ENCODE measurements around the gene NMT1.

The NMT1 gene

DNA sequence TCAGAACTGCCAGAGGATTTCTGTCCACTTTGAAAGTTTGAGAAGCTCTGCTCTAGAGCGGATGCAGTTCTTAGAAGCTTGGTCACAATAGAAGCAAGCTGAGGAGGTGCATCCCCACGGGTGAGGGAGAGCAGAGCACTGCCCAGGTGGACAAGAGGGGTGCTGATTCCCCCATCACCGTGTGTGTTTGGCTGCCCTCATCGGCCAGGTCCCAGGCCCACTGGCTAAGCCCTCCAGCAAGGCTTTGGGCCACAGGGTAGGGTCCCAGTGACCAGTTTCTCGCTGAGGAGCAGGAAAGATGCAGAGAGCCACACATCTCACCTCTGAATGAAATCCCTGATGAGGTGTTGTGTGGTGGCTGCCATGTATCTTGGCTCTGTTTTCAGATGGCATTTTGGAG is 26.9 kb downstream of the NMT1 start:
- no peaks in the 10 kb centered on the region for H3K27me3 ChIP-seq (ENCODE audit: low read depth, low read length)
- no peaks in the 10 kb centered on the region for H3K9me3 ChIP-seq (ENCODE audit: control insufficient read depth in 1 of 2, low read length in 2 of 2)
- H3K4me3 ChIP-seq (ENCODE audit: low read depth in 1 of 2, low read length in 2 of 2): no peak overlapping the region
- H3K4me1 ChIP-seq (ENCODE audit: control insufficient read depth in 1 of 2, insufficient read depth in 2 of 2, low read length in 2 of 2): peaks cover under 1 to 17% of the 10 kb centered on the region in 2 donors
- peaks cover 49 to 53% of the 10 kb centered on the region in 2 donors for H3K36me3 ChIP-seq (ENCODE audit: control insufficient read depth in 1 of 2, insufficient read depth in 2 of 2, low read length in 2 of 2)
- H3K27ac ChIP-seq (ENCODE audit: low read length): no peak overlapping the region

DNA sequence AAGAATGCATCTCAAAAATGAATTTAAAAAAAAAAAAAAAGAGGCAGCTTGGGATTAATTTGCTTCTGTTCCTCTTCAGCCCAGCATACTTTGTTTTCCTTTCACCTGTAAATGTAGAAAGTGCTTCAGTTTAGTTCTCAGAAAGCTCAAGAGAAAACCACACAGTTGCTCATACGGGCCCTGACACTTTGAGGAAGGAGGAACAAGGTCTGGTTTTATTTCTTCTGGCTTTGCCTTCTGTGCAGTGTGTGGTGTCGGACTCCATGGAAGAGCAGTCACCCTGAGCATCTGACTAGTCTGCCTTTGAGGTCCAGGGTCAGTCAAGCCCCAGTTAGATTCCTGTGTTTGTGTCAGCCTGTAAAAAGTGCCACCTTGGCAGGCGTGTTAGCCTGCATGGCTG is 27.6 kb downstream of the NMT1 start:
- peaks cover 46 to 49% of the 10 kb centered on the region in 2 donors for H3K36me3 ChIP-seq (ENCODE audit: control insufficient read depth in 1 of 2, insufficient read depth in 2 of 2, low read length in 2 of 2)
- H3K4me3 ChIP-seq (ENCODE audit: low read depth in 1 of 2, low read length in 2 of 2): no peak overlapping the region
- no peaks in the 10 kb centered on the region for H3K27me3 ChIP-seq (ENCODE audit: low read depth, low read length)
- H3K9me3 ChIP-seq (ENCODE audit: control insufficient read depth in 1 of 2, low read length in 2 of 2): no peaks in the 10 kb centered on the region
- no peak overlapping the region for H3K27ac ChIP-seq (ENCODE audit: low read length)
- H3K4me1 ChIP-seq (ENCODE audit: control insufficient read depth in 1 of 2, insufficient read depth in 2 of 2, low read length in 2 of 2): peaks cover 8 to 22% of the 10 kb centered on the region in 2 donors

DNA sequence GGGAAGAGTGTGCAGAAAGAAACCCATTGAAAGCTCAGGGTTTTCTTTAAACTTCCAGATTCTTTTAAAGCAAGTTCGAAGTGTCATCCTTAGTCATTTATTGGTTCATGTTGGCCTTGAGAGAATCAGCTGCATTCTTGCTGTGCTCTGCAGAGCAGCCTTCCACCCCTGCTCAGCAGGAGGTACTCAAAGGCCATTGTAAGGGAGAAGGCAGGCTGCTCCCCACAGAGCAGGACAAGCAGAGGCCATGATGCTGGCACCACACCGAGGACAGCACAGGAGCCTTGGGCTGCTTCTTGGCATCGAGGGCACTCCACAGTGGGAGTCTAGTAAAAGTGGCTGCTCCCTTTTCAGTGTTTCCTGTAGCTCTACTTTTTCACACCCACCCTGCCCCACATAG is 29.6 kb downstream of the NMT1 start:
- Histone ChIP-seq H3K4me3 (ENCODE audit: low read depth in 1 of 2, low read length in 2 of 2) (no peak overlapping the region), H3K4me1 (ENCODE audit: control insufficient read depth in 1 of 2, insufficient read depth in 2 of 2, low read length in 2 of 2) (peaks cover 9 to 27% of the 10 kb centered on the region in 2 donors), H3K27ac (ENCODE audit: low read length) (no peak overlapping the region), H3K27me3 (ENCODE audit: low read depth, low read length) (no peaks in the 10 kb centered on the region), H3K36me3 (ENCODE audit: control insufficient read depth in 1 of 2, insufficient read depth in 2 of 2, low read length in 2 of 2) (peaks cover 42 to 50% of the 10 kb centered on the region in 2 donors), H3K9me3 (ENCODE audit: control insufficient read depth in 1 of 2, low read length in 2 of 2) (no peaks in the 10 kb centered on the region)

DNA sequence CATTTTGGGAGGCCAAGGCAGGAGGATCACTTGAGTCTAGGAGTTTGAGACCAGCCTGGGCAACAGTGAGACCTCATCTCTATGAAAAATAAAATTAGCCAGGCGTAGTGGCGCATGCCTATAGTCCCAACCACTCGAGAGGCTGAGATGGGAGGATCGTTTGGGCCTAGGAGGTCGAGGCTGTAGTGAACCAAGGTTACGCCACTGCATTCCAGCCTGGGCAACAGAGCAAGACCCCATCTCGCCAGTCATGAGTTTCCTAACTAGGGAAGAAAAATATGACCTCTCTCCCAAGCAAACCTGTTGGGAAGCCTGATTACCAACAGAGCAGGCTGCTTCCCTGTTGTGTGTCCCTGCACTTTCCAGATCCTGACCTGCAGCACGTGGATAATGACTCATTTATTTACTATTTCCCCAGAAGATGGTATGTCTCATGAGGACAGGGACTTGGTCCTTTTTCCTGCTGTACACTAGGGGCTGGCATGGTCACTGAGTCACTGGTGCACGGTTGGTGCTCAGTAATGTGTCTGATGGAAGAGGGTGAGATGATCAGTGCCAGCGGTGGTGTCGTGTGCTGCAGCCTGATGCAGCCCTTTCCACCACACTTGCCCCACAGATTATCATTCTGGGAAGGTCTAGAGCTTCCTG is 30.8 kb downstream of the NMT1 start:
- Histone ChIP-seq H3K36me3 (ENCODE audit: control insufficient read depth in 1 of 2, insufficient read depth in 2 of 2, low read length in 2 of 2) (peaks cover 45 to 51% of the 10 kb centered on the region in 2 donors), H3K9me3 (ENCODE audit: control insufficient read depth in 1 of 2, low read length in 2 of 2) (no peaks in the 10 kb centered on the region), H3K27me3 (ENCODE audit: low read depth, low read length) (no peaks in the 10 kb centered on the region), H3K4me1 (ENCODE audit: control insufficient read depth in 1 of 2, insufficient read depth in 2 of 2, low read length in 2 of 2) (peaks cover 9 to 27% of the 10 kb centered on the region in 2 donors), H3K4me3 (ENCODE audit: low read depth in 1 of 2, low read length in 2 of 2) (no peak overlapping the region), H3K27ac (ENCODE audit: low read length) (peak overlapping the region; percentile 93)

DNA sequence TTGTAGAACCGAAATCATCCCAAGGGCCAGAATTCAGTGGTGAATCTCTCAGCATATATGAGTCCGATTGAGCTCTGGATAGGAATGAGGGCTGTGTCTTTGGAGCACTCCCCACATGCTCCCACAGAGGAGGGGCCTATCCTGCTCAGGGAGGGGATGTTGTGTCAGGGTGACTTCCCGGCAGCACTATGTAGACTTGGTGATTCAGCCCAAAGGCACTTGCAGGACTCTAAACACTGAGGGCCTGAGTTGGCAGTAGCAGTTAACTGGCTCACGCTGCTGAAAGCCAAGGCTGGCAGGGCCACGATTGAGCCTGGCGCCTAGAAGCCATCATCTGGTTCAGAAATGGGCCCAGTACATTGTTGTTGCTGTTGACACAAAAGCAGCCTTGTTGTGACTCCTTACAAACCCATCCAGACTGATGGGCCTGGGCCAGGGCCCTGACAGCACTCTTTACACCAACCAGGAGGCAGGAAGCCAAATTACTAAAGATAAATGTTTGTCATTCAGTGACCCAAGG is 31.9 kb downstream of the NMT1 start:
- Histone ChIP-seq H3K36me3 (ENCODE audit: control insufficient read depth in 1 of 2, insufficient read depth in 2 of 2, low read length in 2 of 2) (peaks cover 45 to 52% of the 10 kb centered on the region in 2 donors), H3K4me3 (ENCODE audit: low read depth in 1 of 2, low read length in 2 of 2) (peak overlapping the region in 1 of 2 donors; percentile 21), H3K27ac (ENCODE audit: low read length) (peak overlapping the region; percentile 93), H3K4me1 (ENCODE audit: control insufficient read depth in 1 of 2, insufficient read depth in 2 of 2, low read length in 2 of 2) (peaks cover 9 to 27% of the 10 kb centered on the region in 2 donors), H3K27me3 (ENCODE audit: low read depth, low read length) (no peaks in the 10 kb centered on the region), H3K9me3 (ENCODE audit: control insufficient read depth in 1 of 2, low read length in 2 of 2) (no peaks in the 10 kb centered on the region)

DNA sequence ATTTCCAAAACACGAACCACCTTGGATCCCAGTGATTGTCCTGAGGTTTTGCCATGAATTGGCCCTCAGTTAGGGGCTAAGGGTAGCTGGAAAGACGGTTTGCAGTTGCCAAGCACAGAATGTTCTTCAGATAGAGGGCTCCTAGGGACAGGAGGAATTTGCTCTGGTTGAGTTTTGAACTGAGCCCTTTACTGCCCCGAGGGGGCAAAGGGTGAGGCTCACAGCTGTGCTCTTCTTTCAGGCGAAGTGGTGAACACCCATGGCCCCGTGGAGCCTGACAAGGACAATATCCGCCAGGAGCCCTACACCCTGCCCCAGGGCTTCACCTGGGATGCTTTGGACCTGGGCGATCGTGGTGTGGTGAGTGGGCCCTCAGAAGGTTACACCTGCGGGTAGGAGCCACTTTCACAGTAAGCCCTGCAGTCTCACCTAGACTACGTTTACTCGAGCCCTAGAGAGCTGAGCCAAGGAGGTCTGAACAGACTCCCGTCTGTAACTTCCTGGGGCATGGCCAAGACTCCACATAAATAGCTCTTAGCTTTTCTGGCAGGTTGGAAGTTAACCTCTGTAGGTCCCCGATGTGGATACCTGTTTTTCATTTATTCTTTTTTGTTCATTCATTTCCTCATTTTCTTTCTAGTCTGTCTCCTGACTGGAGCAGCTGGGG is 32.5 kb downstream of the NMT1 start:
- no peaks in the 10 kb centered on the region for H3K9me3 ChIP-seq (ENCODE audit: control insufficient read depth in 1 of 2, low read length in 2 of 2)
- H3K4me3 ChIP-seq (ENCODE audit: low read depth in 1 of 2, low read length in 2 of 2): peak overlapping the region in 1 of 2 donors; percentile 21
- H3K27me3 ChIP-seq (ENCODE audit: low read depth, low read length): no peaks in the 10 kb centered on the region
- H3K36me3 ChIP-seq (ENCODE audit: control insufficient read depth in 1 of 2, insufficient read depth in 2 of 2, low read length in 2 of 2): peaks cover 47 to 54% of the 10 kb centered on the region in 2 donors
- H3K27ac ChIP-seq (ENCODE audit: low read length): peak overlapping the region; percentile 93
- H3K4me1 ChIP-seq (ENCODE audit: control insufficient read depth in 1 of 2, insufficient read depth in 2 of 2, low read length in 2 of 2): peaks cover 12 to 33% of the 10 kb centered on the region in 2 donors

DNA sequence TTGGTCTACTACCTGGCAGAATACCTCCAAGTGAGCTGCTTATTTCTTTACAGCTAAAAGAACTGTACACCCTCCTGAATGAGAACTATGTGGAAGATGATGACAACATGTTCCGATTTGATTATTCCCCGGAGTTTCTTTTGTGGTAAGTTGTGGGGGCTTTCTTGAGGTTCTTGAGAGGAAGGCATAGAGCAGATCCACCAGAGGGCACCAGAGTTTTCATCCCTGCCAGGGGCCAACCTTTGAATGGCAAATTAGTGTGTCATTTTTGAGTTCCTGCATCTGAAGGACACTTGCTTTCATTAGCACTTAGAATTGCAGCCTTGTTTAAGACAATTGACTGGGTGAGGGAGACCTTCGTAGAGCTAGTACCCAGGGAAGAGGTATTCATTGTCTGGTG is 35.0 kb downstream of the NMT1 start:
- Histone ChIP-seq H3K27ac (ENCODE audit: low read length) (no peak overlapping the region), H3K4me3 (ENCODE audit: low read depth in 1 of 2, low read length in 2 of 2) (no peak overlapping the region), H3K36me3 (ENCODE audit: control insufficient read depth in 1 of 2, insufficient read depth in 2 of 2, low read length in 2 of 2) (peaks cover 46 to 49% of the 10 kb centered on the region in 2 donors), H3K9me3 (ENCODE audit: control insufficient read depth in 1 of 2, low read length in 2 of 2) (no peaks in the 10 kb centered on the region), H3K4me1 (ENCODE audit: control insufficient read depth in 1 of 2, insufficient read depth in 2 of 2, low read length in 2 of 2) (peaks cover 14 to 37% of the 10 kb centered on the region in 2 donors), H3K27me3 (ENCODE audit: low read depth, low read length) (no peaks in the 10 kb centered on the region)

DNA sequence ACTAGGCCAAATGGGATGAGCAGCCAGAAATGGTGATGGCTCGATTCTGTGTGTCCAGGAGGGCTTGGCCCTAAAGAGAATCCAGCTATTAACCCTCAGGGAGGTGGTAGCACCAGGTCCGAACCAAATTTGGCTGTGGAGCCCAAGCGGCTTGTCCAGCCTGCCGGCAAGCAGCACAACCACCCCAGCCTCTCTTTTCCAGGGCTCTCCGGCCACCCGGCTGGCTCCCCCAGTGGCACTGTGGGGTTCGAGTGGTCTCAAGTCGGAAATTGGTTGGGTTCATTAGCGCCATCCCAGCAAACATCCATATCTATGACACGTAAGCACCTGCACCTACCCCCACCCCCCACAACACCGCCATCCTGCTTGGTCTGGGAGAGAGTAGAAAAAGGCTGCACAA is 35.8 kb downstream of the NMT1 start:
- Histone ChIP-seq H3K27ac (ENCODE audit: low read length) (no peak overlapping the region), H3K36me3 (ENCODE audit: control insufficient read depth in 1 of 2, insufficient read depth in 2 of 2, low read length in 2 of 2) (peaks cover 47 to 49% of the 10 kb centered on the region in 2 donors), H3K27me3 (ENCODE audit: low read depth, low read length) (no peaks in the 10 kb centered on the region), H3K4me1 (ENCODE audit: control insufficient read depth in 1 of 2, insufficient read depth in 2 of 2, low read length in 2 of 2) (peaks cover 14 to 33% of the 10 kb centered on the region in 2 donors), H3K9me3 (ENCODE audit: control insufficient read depth in 1 of 2, low read length in 2 of 2) (no peaks in the 10 kb centered on the region), H3K4me3 (ENCODE audit: low read depth in 1 of 2, low read length in 2 of 2) (no peak overlapping the region)

DNA sequence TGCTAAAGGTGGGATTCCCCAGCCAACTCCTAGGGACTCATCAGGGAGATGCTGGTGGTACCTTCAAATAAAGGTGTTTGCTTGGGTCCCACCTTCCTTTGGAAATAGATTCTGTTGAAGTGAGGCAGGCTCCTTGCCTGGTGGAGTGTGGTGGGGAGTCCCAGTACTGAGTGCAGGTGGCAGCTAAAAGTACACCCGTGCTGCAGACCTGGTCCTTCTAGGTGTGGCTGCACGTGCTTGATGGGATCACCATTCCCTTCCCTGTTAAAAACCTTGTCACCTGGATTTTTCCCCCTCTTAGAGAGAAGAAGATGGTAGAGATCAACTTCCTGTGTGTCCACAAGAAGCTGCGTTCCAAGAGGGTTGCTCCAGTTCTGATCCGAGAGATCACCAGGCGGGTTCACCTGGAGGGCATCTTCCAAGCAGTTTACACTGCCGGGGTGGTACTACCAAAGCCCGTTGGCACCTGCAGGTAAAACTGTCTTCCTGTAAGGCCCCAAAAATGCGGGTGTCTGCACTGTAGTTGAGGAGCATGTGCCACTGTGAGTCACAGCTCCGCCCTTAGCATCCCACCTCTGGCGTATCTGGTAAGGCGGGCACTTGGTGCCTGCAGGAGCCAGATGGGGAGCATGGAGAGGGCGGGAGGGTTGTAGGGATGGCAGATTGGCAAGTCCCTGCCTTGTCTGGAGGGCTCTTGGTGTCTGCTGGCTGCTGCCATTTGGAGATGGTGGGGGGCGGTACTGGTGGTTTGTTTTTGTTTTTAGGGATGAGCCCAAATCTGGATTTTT is 37.2 kb downstream of the NMT1 start:
- Histone ChIP-seq H3K9me3 (ENCODE audit: control insufficient read depth in 1 of 2, low read length in 2 of 2) (no peaks in the 10 kb centered on the region), H3K27ac (ENCODE audit: low read length) (no peak overlapping the region), H3K4me1 (ENCODE audit: control insufficient read depth in 1 of 2, insufficient read depth in 2 of 2, low read length in 2 of 2) (peaks cover 11 to 23% of the 10 kb centered on the region in 2 donors), H3K27me3 (ENCODE audit: low read depth, low read length) (no peaks in the 10 kb centered on the region), H3K36me3 (ENCODE audit: control insufficient read depth in 1 of 2, insufficient read depth in 2 of 2, low read length in 2 of 2) (peaks cover 57 to 60% of the 10 kb centered on the region in 2 donors), H3K4me3 (ENCODE audit: low read depth in 1 of 2, low read length in 2 of 2) (no peak overlapping the region)

DNA sequence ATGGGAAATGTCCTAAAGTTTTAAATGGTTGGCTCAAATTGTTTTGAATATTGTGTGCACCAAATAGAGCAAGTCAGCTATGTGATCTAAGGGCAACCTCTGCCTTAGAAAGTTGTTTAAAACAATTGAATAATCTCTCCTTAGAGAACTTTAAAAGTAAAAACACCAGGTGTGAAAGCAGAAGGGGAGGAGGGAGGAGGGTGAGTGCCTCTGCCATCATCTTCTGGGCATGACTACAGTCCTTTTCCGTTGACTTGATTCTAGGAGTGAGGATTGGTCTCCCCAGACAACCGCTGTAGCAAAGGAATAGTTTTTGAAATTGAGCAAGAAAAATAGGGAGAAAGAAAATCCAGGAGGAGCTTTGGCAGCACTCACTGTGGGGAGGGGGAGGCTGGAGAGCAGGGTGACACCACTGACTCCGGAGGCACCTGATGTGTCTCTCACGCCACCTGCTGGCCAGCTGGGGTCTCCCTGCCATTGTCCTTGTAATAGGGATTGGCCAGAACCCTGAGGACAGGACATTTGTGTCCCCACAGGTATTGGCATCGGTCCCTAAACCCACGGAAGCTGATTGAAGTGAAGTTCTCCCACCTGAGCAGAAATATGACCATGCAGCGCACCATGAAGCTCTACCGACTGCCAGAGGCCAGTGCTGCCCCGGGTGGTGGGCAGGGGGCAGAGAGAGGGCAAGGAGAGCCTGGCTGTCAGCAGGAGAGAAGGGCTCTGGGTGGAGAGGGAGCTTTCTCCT is 37.9 kb downstream of the NMT1 start:
- Histone ChIP-seq H3K36me3 (ENCODE audit: control insufficient read depth in 1 of 2, insufficient read depth in 2 of 2, low read length in 2 of 2) (peaks cover 59 to 68% of the 10 kb centered on the region in 2 donors), H3K27me3 (ENCODE audit: low read depth, low read length) (no peaks in the 10 kb centered on the region), H3K27ac (ENCODE audit: low read length) (no peak overlapping the region), H3K4me3 (ENCODE audit: low read depth in 1 of 2, low read length in 2 of 2) (no peak overlapping the region), H3K9me3 (ENCODE audit: control insufficient read depth in 1 of 2, low read length in 2 of 2) (no peaks in the 10 kb centered on the region), H3K4me1 (ENCODE audit: control insufficient read depth in 1 of 2, insufficient read depth in 2 of 2, low read length in 2 of 2) (peaks cover 5 to 15% of the 10 kb centered on the region in 2 donors)
